ENCODE data around the gene LATS1. TPM values are rescaled to one million over a fixed set of nuclear protein-coding genes. Genes with fewer than 3 reads are reported as not detected.
A peak's percentile ranks its signal among the peaks of the same experiment; 100 is the strongest.
"Not testable (repeated sequence)": the region's sequence is repeated elsewhere in the genome, so short reads cannot be mapped to it uniquely, and the experiment has no call there.

The LATS1 gene
- 13.5 and 13.8 TPM in 2 replicates for total RNA-seq
- polyA plus RNA-seq (2012) = 6.1 TPM

DNA sequence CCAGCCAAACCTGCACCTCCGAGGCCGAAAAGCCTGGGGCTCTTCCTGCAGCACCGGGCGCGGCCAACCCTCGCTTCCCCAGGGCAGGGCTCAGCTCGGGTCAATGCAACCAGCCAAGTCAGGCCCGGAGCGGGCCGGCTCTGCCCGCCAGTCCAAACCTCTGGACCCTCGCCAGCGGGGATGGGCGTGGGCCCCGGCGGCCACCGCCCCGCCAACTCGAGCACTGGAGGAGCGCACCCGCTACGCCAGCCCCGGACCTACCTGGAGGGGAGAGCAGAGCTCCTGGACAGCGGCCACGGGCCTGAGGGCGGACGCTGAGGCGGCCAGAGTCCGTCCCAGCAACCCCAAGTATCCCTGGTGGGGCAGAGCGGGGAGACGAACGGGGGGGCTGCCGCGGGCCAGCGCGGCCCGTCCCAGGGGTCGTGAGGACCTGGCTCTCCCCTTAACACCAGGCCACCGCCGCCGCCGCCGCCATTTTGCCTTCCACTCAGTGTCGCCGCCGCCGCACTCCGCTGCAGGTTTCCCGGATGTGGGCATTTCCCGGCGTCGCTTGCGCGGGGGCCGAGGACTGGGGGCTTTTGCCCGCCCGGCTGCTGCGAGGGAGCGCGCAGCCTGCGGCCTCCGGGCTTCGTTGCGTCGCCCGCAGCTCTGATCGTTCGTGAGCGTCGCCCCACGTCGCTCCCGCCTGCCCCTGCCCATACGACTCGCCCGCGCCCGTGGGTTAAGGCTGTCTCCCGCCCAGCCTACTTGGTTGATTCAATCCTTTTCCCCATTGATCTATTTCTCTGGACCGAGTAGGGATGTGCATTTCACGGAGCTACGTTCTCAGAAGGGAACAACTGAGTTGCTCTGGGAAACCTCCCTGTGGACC lies at the start of gene LATS1:
LATS1 (minus strand) TSS at position 514 of the 871 bp plus-strand sequence. CDS start 15,975 bp downstream, outside the sequence.
- peak; percentile 90 for DNase-seq (ENCODE audit: low read depth)

DNA sequence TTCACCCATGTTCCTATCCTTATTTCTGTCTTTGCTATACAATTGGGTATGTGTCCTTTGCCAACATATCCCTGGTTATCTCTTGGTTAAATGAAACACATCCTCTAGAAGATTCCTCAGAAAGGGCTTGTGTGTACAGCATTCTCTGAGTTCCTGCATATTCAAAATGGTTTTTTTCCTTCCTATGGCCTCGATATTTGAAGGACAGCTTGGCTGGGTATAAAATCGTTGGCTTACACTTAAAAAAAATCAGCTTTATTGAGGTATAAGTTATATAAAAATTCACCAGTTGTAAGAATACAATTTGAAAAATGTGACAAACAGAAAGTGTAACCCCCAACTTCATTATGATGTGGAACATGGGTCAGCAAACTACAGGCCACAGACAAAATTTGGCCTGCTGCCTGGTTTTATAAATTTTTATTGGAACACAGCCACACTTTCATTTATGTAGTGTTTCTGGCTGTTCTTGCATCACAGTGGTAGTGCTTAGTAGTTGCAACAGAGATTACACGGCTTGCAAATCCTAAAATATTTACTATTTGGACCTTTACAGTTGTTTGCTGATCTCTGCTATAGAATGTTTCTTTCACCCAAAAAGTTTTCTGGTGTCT lies 48.4 kb upstream of the LATS1 start:
- peak; percentile 13 for DNase-seq (ENCODE audit: low read depth)

DNA sequence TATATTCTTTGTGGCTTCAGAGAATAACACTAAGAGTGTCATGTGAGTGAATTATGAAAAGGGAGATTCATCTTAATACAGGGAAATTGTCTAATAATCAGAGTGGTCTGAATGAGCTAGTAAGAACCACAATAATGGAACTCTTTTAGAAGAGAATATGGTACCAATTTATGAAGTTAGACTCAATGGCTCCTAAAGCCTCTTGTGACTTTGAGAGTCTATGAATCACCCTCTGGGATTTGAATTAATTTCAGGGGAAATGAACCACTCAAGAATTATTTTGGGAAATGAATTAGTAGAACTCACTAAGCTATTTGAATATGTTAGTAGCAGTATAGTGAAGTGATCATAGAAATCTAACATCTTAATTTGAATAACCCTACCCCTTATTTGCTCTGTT lies 46.0 kb upstream of the LATS1 start:
- no peak for DNase-seq (ENCODE audit: low read depth)

DNA sequence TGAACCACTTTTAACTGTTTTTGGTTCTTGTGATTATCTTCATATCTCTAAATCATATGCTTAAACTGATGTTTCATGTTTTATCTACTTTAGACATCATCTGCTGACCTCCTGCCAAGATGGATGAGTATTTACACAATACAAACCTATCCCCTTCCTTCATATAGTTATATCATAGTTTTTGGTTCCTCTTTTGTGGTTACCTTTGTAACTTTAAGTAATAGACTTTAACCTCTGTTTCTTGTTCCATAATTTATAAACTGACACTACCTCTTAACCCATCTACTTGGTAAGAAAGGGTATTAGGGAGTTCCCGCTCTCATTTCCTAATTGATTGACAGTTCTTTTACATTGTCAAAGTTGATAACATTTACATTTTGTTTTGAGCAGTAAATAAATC lies 43.5 kb upstream of the LATS1 start:
- no peak for DNase-seq (ENCODE audit: low read depth)

DNA sequence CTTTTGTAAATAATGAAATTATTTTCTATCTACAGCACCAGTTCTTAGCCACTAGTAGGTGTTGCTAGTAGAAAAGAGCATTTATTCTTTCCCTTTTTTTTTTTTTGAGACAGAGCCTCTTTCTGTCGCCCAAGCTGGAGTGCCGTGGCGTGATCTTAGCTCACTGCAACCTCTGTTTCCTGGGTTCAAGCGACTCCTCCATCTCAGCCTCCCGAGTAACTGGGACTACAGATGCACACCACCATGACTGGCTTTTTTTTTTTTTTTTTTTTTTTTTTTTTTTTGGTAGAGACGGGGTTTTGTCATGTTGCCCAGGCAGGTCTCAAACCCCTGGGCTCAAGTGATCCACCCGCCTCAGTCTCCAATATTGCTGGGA lies 38.3 kb upstream of the LATS1 start:
- DNase-seq (ENCODE audit: low read depth) = no peak

DNA sequence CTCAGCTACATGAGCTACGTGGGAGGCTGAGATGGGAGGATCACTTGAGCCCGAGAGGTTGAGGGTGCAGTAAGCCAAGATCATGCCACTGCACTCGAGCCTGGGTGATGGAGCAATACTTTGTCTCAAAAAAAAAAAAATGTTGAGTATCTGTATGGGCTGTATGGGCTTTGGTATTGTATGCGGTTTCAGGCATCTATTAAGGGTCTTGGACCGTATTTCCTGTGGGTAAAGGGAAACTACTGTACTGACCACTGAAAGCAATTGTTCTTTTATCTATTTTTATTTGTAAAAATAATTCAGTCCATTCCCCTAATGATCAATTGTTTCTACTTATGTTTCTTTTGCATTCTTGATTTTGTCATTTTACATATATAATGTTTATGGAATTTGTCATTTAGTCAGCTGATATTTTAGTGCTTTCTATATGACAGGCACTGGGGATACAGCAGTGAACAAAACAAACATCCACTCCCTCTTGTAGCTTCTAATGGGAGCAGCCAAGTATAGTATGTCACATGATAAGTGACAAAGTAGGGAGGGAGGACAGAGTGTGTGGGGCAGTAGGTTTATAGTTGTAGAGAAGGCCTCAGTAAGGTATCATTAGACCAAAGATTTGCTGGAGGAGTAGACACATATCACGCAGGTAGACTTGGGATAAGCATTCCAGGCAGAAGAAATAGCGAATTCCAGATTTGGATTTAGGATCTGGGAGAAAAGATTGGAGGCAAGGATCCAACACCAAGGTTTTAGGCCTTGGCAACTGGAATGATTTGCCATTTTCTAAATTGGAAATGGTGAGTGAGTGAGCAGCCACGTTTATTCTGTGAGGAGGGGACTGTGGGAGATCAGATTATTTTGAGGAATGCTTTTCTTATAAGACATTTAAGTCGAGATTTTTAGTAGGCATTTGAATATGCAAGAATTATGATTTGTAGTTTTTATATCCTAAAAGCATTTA lies 37.7 kb upstream of the LATS1 start:
- peak; percentile 14 for DNase-seq (ENCODE audit: low read depth)

DNA sequence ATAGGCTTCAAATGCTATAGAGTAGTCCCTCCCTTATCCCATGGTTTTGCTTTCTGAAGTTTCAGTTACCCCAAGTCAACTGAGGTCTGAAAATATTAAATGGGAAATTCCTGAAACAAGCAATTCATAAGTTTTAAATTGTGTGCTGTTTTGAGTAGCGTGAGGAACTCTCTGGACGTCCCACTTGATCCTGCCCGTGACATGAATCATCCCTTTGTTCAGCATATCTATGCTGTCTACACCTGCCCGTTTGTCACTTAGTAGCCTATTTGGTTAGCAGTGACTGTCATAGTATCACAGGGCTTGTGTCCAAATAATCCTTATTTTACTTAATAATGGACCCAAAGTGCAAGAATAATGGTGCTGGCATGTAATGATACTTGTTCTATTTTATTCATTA lies 36.6 kb upstream of the LATS1 start:
- peak; percentile 16 for DNase-seq (ENCODE audit: low read depth)

DNA sequence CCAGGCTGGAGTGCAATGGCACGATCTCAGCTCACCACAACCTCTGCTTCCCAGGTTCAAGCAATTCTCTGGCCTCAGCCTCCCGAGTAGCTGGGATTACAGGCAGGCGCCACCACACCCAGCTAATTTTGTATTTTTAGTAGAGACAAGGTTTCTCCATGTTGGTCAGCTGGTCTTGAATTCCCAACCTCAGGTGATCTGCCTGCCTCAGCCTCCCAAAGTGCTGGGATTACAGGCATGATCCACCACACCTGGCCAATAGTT lies 35.4 kb upstream of the LATS1 start:
- not testable (repeated sequence) for DNase-seq (ENCODE audit: low read depth)

DNA sequence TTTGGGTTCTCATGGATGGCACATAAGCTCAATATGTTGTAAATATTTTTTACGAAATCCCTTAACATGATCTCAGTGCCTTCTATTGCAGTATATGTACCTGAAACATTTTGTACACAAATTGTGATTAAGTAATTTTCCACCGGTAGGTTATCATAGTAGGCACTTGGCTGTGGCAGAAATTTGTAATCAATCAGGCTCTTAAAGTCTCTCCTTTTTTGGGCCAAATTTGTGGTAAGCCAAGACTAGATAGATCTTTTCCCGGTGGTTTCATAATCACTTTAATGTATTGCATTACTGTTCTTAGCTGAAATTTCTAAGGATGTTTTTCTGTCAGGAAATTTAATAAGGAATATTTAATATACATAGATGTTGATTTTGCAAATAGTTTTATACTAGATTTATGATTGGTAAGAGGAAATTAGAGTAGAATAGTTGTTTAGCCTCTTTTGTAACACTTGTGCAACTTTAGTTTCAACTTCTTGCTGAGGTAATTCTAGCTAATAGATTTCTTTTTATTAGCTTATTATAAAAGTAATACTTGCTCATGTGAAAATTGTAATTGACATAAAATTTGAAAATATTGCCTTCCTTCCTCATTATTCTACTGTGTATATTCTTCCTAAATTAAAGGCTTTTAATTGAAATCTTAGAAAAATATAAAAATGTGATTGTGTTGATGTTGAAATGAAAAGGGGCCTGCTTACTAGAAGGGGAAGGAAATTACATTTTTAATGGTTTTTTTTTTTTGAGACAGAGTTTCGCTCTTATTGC lies 34.9 kb upstream of the LATS1 start:
- DNase-seq (ENCODE audit: low read depth) = no peak

DNA sequence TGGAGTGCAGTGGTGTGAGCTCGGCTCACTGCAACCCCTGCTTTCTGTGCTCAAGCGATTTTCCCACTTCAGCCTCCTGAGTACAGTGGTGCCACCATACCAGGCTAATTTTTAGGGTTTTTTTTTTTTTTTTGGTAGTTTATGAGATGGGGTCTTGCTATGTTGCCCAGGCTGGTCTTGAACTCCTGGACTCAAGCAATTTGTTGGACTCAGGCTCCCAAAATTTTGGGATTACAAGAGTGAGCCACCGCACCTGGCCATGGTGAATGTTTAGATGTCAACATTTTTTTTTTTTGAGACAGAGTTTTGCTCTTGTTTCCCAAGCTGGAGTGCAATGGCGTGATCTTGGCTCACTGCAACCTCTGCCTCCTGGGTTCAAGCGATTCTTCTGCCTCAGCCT lies 34.0 kb upstream of the LATS1 start:
- not testable (repeated sequence) for DNase-seq (ENCODE audit: low read depth)

DNA sequence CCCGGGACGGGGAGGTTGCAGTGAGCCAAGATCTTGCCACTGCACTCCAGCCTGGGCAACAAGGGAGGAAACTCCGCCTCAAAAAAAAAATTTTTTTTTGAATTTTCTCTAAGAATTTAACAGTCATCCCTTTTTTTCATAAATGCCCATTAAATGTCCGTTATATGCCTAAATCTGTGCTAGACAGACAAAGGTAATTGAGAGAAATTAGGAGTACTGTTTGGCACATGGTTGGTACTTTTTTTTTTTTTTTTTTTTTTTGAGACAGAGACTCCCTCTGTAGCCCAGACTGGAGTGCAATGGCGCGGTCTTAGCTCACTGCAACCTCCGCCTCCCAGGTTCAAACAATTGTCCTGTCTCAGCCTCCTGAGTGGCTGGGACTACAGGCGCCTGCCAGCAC lies 33.3 kb upstream of the LATS1 start:
- DNase-seq (ENCODE audit: low read depth) = no peak

DNA sequence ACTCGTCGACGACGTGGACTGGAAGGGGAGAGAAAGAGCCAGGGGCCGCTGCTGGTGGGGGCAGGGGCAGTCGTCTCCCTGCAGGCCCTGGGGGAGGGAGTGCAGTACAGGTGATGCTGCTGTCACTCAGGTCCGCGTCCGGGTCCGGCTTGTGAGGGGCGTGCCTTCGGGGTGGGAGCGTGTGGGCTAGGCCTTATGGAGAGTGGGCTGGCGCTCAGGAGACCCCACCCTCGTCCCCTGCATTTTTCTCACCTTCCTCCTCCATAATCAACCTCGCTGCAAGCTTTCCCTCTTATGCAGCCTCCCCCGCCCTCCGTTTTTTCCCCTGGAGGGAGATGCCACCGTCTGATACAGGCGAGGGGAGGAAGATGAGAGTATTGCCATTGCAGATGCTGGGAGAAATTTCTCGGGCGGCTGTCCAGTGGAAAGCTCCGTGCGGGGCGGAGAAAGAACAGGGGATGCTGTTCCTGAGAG lies 32.3 kb upstream of the LATS1 start:
- peak; percentile 58 for DNase-seq (ENCODE audit: low read depth)

DNA sequence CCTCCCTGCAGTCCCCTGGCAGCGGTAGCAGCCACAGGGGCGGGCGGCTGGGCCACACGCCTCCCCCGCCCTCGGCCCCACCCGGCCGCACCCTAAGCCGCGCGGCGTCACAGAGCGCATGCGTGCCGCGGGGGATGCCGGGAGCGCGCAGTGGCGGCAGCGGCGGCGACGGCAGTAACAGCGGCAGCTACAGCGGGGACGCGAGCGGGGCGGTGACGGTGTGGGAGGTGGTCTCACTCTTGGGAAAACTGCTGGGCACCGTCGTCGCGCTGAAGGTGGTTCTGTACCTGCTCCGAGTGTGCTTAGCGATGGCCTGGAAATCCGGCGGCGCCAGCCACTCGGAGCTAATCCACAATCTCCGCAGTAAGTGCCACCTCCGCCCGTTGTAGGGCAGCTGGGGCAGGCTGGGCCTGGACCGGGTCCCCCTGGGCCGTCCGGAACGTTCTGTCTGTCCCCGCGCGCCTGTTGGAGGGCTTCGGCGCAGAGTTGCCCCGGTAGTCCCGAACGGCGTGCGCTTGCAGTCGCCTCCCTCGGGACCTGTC lies 31.8 kb upstream of the LATS1 start, which contains the start of gene PCMT1:
PCMT1 (plus strand) TSS at position 148 of the 542 bp plus-strand sequence; CDS start at position 309, 161 bp downstream.
- peak; percentile 95 for DNase-seq (ENCODE audit: low read depth)

DNA sequence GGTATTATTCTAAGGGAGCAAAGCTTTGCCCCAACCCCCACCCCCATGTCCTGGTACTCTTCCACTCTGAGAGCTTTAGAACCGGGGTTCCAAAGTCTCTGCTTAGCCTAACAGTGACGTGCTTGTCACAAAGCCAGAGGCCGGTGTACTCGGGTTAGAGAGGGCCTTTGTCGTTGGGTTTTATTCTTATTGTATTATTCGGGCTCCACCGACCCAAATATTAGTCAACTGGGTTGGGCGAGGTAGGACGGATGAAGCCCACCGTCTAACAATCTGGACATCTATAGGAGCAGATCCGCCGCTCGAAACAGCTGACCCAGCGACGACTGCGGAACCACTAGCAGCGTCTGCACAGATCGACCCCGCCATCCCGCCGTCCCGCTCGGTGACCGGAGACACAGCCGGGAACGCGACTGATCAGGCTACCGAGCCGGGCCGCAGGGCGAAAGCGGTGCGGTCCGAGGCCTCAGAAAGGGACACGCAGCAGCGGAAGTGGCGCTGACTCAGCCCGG lies 31.2 kb upstream of the LATS1 start:
- not testable (repeated sequence) for DNase-seq (ENCODE audit: low read depth)

DNA sequence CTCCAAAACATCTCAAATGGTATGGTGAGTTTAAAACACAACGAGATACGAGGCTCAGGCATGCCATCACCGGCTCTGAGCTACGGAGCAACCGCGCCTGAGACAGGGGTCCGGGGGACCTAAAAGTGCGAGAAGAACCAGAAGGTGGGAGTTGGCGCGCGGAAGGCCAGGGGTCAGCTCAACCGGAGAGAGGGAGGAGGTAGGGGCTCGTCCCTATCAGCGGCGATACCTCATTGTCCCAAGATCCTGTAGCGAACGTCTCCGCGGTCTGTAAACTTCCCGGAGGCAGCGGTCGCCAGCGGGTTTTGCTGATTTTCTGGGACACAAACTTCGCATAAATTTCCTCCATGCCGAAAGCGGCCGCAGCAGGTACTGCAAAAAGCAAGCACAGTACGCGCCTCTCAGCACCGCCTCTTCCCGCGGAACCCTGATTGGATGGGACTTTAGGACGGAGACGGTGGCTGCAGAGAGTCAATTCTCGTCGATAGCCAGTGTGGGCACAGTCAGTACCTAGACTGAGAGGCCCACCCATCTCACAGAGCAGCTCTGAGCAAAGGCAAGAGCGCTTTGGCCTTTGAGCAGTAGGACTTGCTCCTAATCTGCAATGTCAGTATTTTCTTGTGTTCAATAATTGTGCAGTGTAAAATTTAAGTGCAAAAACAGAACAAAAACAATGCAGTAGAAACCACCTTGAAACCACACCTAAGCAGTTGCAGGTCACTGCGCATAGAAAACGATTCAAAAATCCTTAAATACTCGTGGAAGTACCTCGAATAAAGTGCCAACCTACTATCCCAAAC lies 28.4 kb upstream of the LATS1 start, which contains the start of gene NUP43:
NUP43 (minus strand) TSS at position 383 of the 800 bp plus-strand sequence; CDS start at position 349, 34 bp downstream.
- DNase-seq (ENCODE audit: low read depth) = peak; percentile 97

DNA sequence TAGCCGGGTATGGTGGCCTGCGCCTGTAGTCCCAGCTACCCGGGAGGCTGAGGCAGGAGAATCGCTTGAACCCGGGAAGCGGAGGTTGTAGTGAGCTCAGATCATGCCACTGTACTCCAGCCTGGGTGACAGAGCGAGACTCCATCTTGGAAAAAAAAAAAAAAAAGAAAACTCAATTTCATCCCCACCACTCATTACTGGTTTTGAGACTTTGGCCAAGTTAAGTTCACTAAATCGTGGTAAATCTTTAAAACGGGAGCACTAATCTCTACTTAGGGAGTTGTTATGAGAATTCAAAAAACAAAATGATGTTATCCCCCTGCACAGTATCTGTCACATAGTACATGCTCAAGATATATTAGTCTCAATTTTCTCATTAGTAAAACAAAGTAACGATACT lies 27.4 kb upstream of the LATS1 start:
- not testable (repeated sequence) for DNase-seq (ENCODE audit: low read depth)

DNA sequence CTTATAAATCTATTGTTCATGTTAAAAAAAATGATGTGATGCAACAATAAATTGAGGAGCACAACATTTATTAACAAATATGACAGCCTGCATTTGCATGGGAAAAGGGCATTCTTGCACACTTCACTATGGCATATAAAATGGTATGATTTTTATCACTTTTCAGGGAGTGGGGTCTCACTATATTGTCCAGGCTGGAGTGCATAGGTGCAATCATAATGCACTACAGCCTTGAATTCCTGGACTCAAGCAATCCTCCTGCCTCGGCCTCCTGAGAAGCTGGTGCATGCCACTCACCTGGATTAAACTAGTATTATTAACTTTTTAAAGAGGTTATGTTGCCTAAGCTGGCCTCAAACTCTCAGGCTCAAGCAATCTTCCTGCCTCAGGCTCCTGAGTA lies 17.0 kb upstream of the LATS1 start:
- DNase-seq (ENCODE audit: low read depth) = no peak

DNA sequence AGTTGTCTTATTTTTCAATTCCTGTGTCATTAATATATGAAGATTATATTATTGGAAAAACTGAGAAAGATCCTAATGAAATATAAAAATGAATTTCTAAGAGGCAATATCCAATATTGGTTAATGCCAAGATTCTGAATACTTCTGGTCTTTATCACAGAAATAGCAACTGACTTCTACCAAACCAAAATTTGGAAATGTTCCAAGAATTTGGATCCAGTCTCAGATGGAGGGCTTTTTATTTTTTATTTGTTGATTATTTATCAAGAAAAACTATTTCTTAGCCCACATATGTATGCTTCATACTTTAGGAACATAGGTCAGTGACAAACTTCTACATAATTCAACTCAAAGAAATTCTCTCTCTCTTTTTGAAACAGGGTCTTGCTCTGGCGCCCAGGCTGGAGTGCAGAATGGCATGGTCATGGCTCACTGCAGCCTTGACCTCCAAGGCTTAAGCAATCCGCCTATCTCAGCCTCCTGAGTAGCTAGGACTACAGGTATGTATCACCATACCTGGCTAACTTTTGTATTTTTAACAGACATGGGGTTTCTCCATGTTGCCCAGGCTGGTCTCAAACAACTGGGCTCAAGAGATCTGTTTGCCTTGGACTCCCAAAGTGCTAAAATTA lies 15.3 kb upstream of the LATS1 start:
- DNase-seq (ENCODE audit: low read depth) = no peak

DNA sequence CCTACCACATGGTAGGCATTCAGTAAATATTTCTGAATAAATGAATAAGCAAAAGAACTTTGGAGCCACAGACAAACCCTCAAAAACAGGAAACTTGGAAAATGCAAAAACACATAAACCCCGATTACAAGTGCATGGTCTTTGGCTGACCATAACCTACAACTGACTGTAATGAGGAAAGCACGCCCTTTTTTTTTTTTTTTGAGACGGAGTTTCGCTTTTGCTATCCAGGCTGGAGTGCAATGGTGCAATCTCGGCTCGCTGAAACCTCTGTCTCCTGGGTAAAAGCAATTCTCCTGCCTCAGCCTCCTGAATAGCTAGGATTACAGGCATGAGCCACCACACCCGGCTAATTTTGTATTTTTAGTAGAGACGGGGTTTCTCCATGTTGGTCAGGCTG lies 11.9 kb upstream of the LATS1 start:
- DNase-seq (ENCODE audit: low read depth) = no peak

Data from myocyte (in vitro differentiated cells).